Heart right ventricle (tissue), 16 donors: ENCODE measurements around the gene TPTE2. TPM values are rescaled to one million over a fixed set of nuclear protein-coding genes. Genes with fewer than 3 reads are reported as not detected.

ENCODE experiments used
- ATAC-seq, 8 donors: fragments of 200-7000 bp; cut with Tn5 transposase; one replicate each; pipeline ENCODE4 v1.9.1; 2020; ENCODE audit warnings: mild to moderate bottlenecking in 8 of 8, moderate library complexity in 8 of 8, moderate number of reproducible peaks in 1 of 8
- DNase-seq, 2 donors: peaks; one replicate each; pipeline ENCODE4 v3.0.0-alpha.2; 2020
- H3K27ac ChIP-seq, 10 donors: fragments of 200-600 bp; sonication (generic) in 2 of 10; one replicate each; pipeline versions ENCODE4 v1.5.0 to v1.8.0; 2020 to 2022; ENCODE audit warnings: mild to moderate bottlenecking in 3 of 10
- H3K27me3 ChIP-seq, 7 donors: fragments of 200-600 bp; one replicate each; pipeline ENCODE4 v1.8.0; 2021 to 2022; ENCODE audit warnings: mild to moderate bottlenecking in 2 of 7
- H3K36me3 ChIP-seq, 9 donors: fragments of 200-600 bp; sonication (generic) in 1 of 9; one replicate each; pipeline versions ENCODE4 v1.5.0 to v1.8.0; 2020 to 2022; ENCODE audit warnings: mild to moderate bottlenecking in 2 of 9
- H3K4me1 ChIP-seq, 9 donors: fragments of 200-600 bp; sonication (generic) in 1 of 9; one replicate each; pipeline versions ENCODE4 v1.5.0 to v1.8.0; 2020 to 2022; ENCODE audit warnings: mild to moderate bottlenecking in 4 of 9
- H3K4me3 ChIP-seq, 10 donors: fragments of 200-600 bp; sonication (generic) in 2 of 10; one replicate each; pipeline versions ENCODE4 v1.5.0 to v1.8.0; 2020 to 2022; ENCODE audit warnings: mild to moderate bottlenecking in 7 of 10, moderate library complexity in 2 of 10
- H3K9me3 ChIP-seq, 11 donors: fragments of 200-600 bp in 10 of 11; sonication (generic) in 2 of 11; one replicate each; pipeline versions ENCODE4 v1.5.0 to v1.8.0; 2013 to 2022; ENCODE audit warnings: mild to moderate bottlenecking in 2 of 11, control low read depth in 1 of 11, moderate library complexity in 1 of 11
- CTCF ChIP-seq, 9 donors: fragments of 200-600 bp; sonication (generic) in 2 of 9; IDR thresholded peaks; one replicate each; pipeline versions ENCODE4 v1.5.0 to v1.8.0; 2021 to 2022; ENCODE audit warnings: antibody characterized with exemption in 9 of 9, mild to moderate bottlenecking in 5 of 9, moderate library complexity in 1 of 9
- WGBS, 2 donors: extraction: QIAGEN DNeasy Blood & Tissue Kit; methylation state at CpG; one replicate each; pipeline ENCODE4 v1.1.7; 2013; ENCODE audit warnings: inconsistent platforms in 1 of 2; 5-methylcytosine and 5-hydroxymethylcytosine counted together
- intact Hi-C, 10 donors: fragments of 100-400 bp; cut with DNase I; formaldehyde crosslinking; loops; one replicate each; pipeline versions ENCODE4 v1.11.1 to v1.14.2; 2022
- polyA plus RNA-seq, 2 donors: library from polyadenylated mRNA; stranded (reverse); fragments of 200-250 nt; gene quantifications; one replicate each; pipeline ENCODE4 v1.2.3, GENCODE V29; 2013
- total RNA-seq, 10 donors: library from RNA; stranded (reverse); fragmentation: NEBNext Ultra II Directional in 3 of 10; extraction: Animal tissue kit (Norgen Biotek cat#: 25700) in 3 of 10; gene quantifications; one replicate each; pipeline versions ENCODE4 v1.2.1 to v1.2.4, GENCODE V29; 2021 to 2023
- donor health status: Arrhythmogenic right ventricular cardiomyopathy.
- donor health status: ischemic (EF 13 %, LVEDD 7.1; RV severe dilation, severe dysfunction).
- donor health status: healthy with polysubstance abuse.
- donor health status: DM: no; HTN: yes; CAD: no.
- donor health status: DM: no; HTN: no; CAD: no.
- donor health status: ischemic (EF 25% LVEDD 6.9; RV normal size, moderate dysfunction).
- donor health status: ischemic (EF 25% LVEDD 5.7; RV mildly dilated, moderate dysfunction).
- donor health status: healthy.
- donor health status: DM: yes; HTN: yes; CAD: no.
- donor health status: Ischemic cardiomyopathy.
- donor health status: ischemic (EF 35%, LVEDD 5.7; RV mildly dilated, moderate dysfunction).
- donor health status: nonischemic (EF 11% LVEDD 7.7; RV severe dilation, severe dysfunction).
- donor health status: DM: yes; HTN: yes; CAD: no.
- donor health status: PGD.
- donor health status: ischemic (EF 29% LVEDD 5.4; RV normal size, mild dysfunction).
- donor health status: nonischemic (EF 23%, LVEDD 6.1; RV moderate dilation, normal function).

Gene TPTE2
- total and polyA plus RNA-seq, 12 donors, result not detected

GRCh38 chr13:19605161-19605955 is 44.0 kb upstream of the TPTE2 start:
- ATAC-seq (no peak), DNase-seq (no peak)
- intact Hi-C loops, result no loop called here
- Histone ChIP-seq H3K36me3 (no peaks in the 10 kb centered on the region), H3K4me1 (peaks cover 0 to 13% (median 6%) of the 10 kb centered on the region in 9 donors), H3K27me3 (peaks cover 0 to 36% (median 28%) of the 10 kb centered on the region in 7 donors), H3K4me3 (no peak overlapping the region), H3K27ac (no peak overlapping the region), H3K9me3 (peaks cover 0 to 5% (median 0%) of the 10 kb centered on the region in 11 donors)
- no peak for TF ChIP-seq CTCF (IDR thresholded peaks at IDR 0.05)
- 91 to 94% methylated on average over 7 of the region's 7 CpGs for WGBS, 2 donors

- no peak for ATAC-seq
- Histone ChIP-seq H3K27me3 (peaks cover 0 to 43% (median 35%) of the 10 kb centered on the region in 7 donors), H3K4me1 (peaks cover 0 to 13% (median 6%) of the 10 kb centered on the region in 9 donors)
Observed at GRCh38 chr13:19604306-19604705, 43.0 kb upstream of the TPTE2 start.

GRCh38 chr13:19601749-19602725 is 40.7 kb upstream of the TPTE2 start:
- peak; percentile 66 to 91 (median 80) for ATAC-seq
- H3K4me1 ChIP-seq, result peaks cover 0 to 13% (median 6%) of the 10 kb centered on the region in 9 donors
- no peaks in the 10 kb centered on the region for H3K36me3 ChIP-seq
- H3K9me3 ChIP-seq, result peaks cover 0 to 5% (median 0%) of the 10 kb centered on the region in 11 donors
- peak in 1 of 2 donors; percentile 38 for DNase-seq
- H3K4me3 ChIP-seq, result peak overlapping the region; percentile 22 to 65 (median 59)
- intact Hi-C loops, result no loop called here
- 2% methylated on average over 88 to 108 of the region's 108 CpGs for whole genome bisulfite sequencing, 2 donors
- H3K27me3 ChIP-seq, result peaks cover 0 to 55% (median 43%) of the 10 kb centered on the region in 7 donors
- peak overlapping the region in 2 of 10 donors; percentile 4 to 9 for H3K27ac ChIP-seq
- TF ChIP-seq CTCF (IDR thresholded peaks at IDR 0.05), result peak in 4 of 9 donors; percentile 21 to 30 (median 26)

More at GRCh38 chr13:19604306-19604705, 43.0 kb upstream of the TPTE2 start:
- TF ChIP-seq CTCF (IDR thresholded peaks at IDR 0.05), result no peak
- Histone ChIP-seq H3K9me3 (peaks cover 0 to 5% (median 0%) of the 10 kb centered on the region in 11 donors), H3K4me3 (no peak overlapping the region), H3K27ac (no peak overlapping the region), H3K36me3 (no peaks in the 10 kb centered on the region)
- no peak for DNase-seq
- intact Hi-C loops, result no loop called here
- 79 to 85% methylated on average over 6 of the region's 6 CpGs for WGBS, 2 donors

- no peak for TF ChIP-seq CTCF (IDR thresholded peaks at IDR 0.05)
- no peaks in the 10 kb centered on the region for H3K9me3 ChIP-seq
Observed at GRCh38 chr13:19597523-19597922, 36.2 kb upstream of the TPTE2 start.

More at GRCh38 chr13:19597523-19597922, 36.2 kb upstream of the TPTE2 start:
- ATAC-seq (no peak), DNase-seq (no peak)
- intact Hi-C loops, result no loop called here
- Histone ChIP-seq H3K27ac (no peak overlapping the region), H3K27me3 (peaks cover 0 to 47% (median 29%) of the 10 kb centered on the region in 7 donors), H3K4me1 (peaks cover 0 to 11% (median 6%) of the 10 kb centered on the region in 9 donors), H3K4me3 (no peak overlapping the region), H3K36me3 (no peaks in the 10 kb centered on the region)
- WGBS, 2 donors, result 80 to 81% methylated on average over 5 of the region's 5 CpGs
